Measurements from ENCODE around the gene METTL9. TPM values are rescaled to one million over a fixed set of nuclear protein-coding genes. Genes with fewer than 3 reads are reported as not detected.

The METTL9 gene
- polyA plus RNA-seq, 3 donors, result 181 to 400 (median 373) TPM

DNA sequence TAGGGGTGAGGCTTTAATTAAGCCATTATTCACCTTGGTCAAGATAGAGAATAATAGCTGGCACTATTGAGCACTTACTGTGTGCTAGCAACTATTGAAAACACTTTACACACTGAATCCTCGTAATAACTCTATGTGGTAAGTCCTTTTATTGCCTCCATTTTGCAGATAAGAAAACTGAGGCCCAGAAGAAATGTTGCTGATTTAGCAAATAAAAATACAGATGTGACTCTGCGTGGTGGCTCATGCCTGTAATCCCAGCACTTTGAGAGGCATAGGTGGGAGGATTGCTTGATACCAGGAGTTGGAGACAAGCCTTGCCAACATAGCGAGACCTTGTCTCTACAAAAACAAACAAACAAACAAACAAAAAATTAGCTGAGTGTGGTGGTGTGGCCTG lies 83.8 kb downstream of the METTL9 start:
- H3K27ac Mint-ChIP-seq, result no peak overlapping the region
- H2AFZ ChIP-seq (ENCODE audit: insufficient read depth, low read depth, low read length, poor library complexity, severe bottlenecking), result no peak overlapping the region
- H3K36me3 Mint-ChIP-seq, result no peaks in the 10 kb centered on the region
- no peaks in the 10 kb centered on the region for H3K79me2 ChIP-seq (ENCODE audit: insufficient read depth, low read length)
- no peak overlapping the region for H3K4me3 Mint-ChIP-seq
- no peaks in the 10 kb centered on the region for H3K9me3 ChIP-seq (replicated peaks in 1 of 2; ENCODE audit: control insufficient read depth in 1 of 2, insufficient read depth in 1 of 2, low read length in 2 of 2)
- H3K4me2 ChIP-seq (replicated peaks; ENCODE audit: extremely low read depth, low read length, poor library complexity, severe bottlenecking), result no peak overlapping the region
- intact Hi-C loops (cut with micrococcal nuclease), result no loop called here
- H3K36me3 ChIP-seq (replicated peaks in 1 of 2; ENCODE audit: control insufficient read depth in 1 of 2, insufficient read depth in 2 of 2, low read length in 2 of 2), result no peaks in the 10 kb centered on the region
- H3K4me1 Mint-ChIP-seq, result peaks cover 4% of the 10 kb centered on the region
- no peak overlapping the region for H3K4me3 ChIP-seq (replicated peaks in 1 of 3; ENCODE audit: low read depth in 2 of 3, low read length in 3 of 3)
- peaks cover 0 to 3% (median 2%) of the 10 kb centered on the region in 7 donors for H3K9me3 Mint-ChIP-seq
- H3K27me3 Mint-ChIP-seq (ENCODE audit: low read depth in 3 of 3), result peaks cover 3 to 10% (median 8%) of the 10 kb centered on the region in 3 donors
- no peak for DNase-seq
- no peak overlapping the region for H3K9ac ChIP-seq (ENCODE audit: insufficient read depth, low read length, poor library complexity, severe bottlenecking)
- no peaks in the 10 kb centered on the region for H4K20me1 ChIP-seq (ENCODE audit: insufficient read depth, low read length)
- TF ChIP-seq CTCF (IDR thresholded peaks at IDR 0.05), result no peak
- 100% methylated on average over 1 of the region's 3 CpGs for WGBS (ENCODE audit: insufficient coverage)
- H3K4me1 ChIP-seq (ENCODE audit: control insufficient read depth in 1 of 2, insufficient read depth in 2 of 2, low read length in 2 of 2), result no peaks in the 10 kb centered on the region
- H3K27me3 ChIP-seq (ENCODE audit: control insufficient read depth in 2 of 2, insufficient read depth in 2 of 2, low read length in 2 of 2), result no peaks in the 10 kb centered on the region
- H3K27ac ChIP-seq (ENCODE audit: low read depth in 1 of 2, low read length in 2 of 2), result no peak overlapping the region

DNA sequence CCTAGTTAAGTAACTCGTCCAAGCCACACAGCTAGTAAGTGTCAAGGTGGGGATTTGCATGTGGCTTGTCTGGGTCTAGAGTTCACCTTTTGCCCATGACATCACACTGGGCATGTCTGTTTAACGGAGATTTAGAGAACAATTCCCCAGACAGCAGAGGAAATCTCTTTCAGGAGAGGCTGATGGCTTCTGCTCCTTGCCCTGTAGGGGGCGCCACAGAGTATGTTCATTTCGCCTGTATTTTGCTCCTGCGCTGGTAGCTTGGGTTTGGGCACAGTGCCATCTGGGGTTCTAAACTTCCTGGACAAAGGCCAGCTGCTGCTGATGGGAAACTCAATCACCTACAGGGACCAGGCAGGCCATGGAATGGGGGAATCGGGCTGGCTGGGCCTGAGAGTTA lies 84.8 kb downstream of the METTL9 start:
- WGBS (ENCODE audit: insufficient coverage), result 11% methylated on average over 4 of the region's 6 CpGs
- Histone ChIP-seq H3K27ac (ENCODE audit: low read depth in 1 of 2, low read length in 2 of 2) (no peak overlapping the region), H3K4me3 (replicated peaks in 1 of 3; ENCODE audit: low read depth in 2 of 3, low read length in 3 of 3) (no peak overlapping the region), H2AFZ (ENCODE audit: insufficient read depth, low read depth, low read length, poor library complexity, severe bottlenecking) (no peak overlapping the region), H3K9me3 (replicated peaks in 1 of 2; ENCODE audit: control insufficient read depth in 1 of 2, insufficient read depth in 1 of 2, low read length in 2 of 2) (no peaks in the 10 kb centered on the region), H3K36me3 (replicated peaks in 1 of 2; ENCODE audit: control insufficient read depth in 1 of 2, insufficient read depth in 2 of 2, low read length in 2 of 2) (no peaks in the 10 kb centered on the region), H3K9ac (ENCODE audit: insufficient read depth, low read length, poor library complexity, severe bottlenecking) (no peak overlapping the region), H4K20me1 (ENCODE audit: insufficient read depth, low read length) (no peaks in the 10 kb centered on the region), H3K4me1 (ENCODE audit: control insufficient read depth in 1 of 2, insufficient read depth in 2 of 2, low read length in 2 of 2) (no peaks in the 10 kb centered on the region), H3K27me3 (ENCODE audit: control insufficient read depth in 2 of 2, insufficient read depth in 2 of 2, low read length in 2 of 2) (no peaks in the 10 kb centered on the region), H3K4me2 (replicated peaks; ENCODE audit: extremely low read depth, low read length, poor library complexity, severe bottlenecking) (no peak overlapping the region), H3K79me2 (ENCODE audit: insufficient read depth, low read length) (no peaks in the 10 kb centered on the region)
- Mint-ChIP-seq H3K4me1 (peaks cover 4% of the 10 kb centered on the region), H3K36me3 (no peaks in the 10 kb centered on the region), H3K9me3 (peaks cover 2 to 9% (median 5%) of the 10 kb centered on the region in 7 donors), H3K4me3 (no peak overlapping the region), H3K27ac (no peak overlapping the region), H3K27me3 (ENCODE audit: low read depth in 3 of 3) (peaks cover 3 to 15% (median 8%) of the 10 kb centered on the region in 3 donors)
- peak in 2 of 3 donors; percentile 24 to 40 for DNase-seq
- TF ChIP-seq CTCF (IDR thresholded peaks at IDR 0.05), result peak; percentile 71
- intact Hi-C loops (cut with micrococcal nuclease), result no loop called here

All from CD14-positive monocyte (primary cell).